OCI-LY3 (cell line): ENCODE results near the gene VSIG10L.

Source experiments
- H2AFZ ChIP-seq: fragments of 200-600, 300-600 bp; shearing (Covaris generic); 2 replicates; pipeline ENCODE4 v1.6.0; 2014; ENCODE audit warnings: antibody characterized with exemption, low read depth, low read length
- H3K27ac ChIP-seq: fragments of 200-600, 300-600 bp; sonication (generic); 2 replicates; pipeline ENCODE4 v1.5.1; 2014; ENCODE audit warnings: mild to moderate bottlenecking, low read length, moderate library complexity, mixed read lengths
- H3K27me3 ChIP-seq: fragments of 200-600, 300-600 bp; sonication (generic); 2 replicates; pipeline ENCODE4 v1.6.1; 2014; ENCODE audit warnings: low read depth, low read length, mixed read lengths
- H3K36me3 ChIP-seq: fragments of 200-600, 300-600 bp; sonication (generic); replicated peaks from 2 replicates; pipeline ENCODE3; 2014; ENCODE audit warnings: low read depth, low read length, mixed read lengths
- H3K4me1 ChIP-seq: fragments of 300-600, 200-600 bp; sonication (generic); 2 replicates; pipeline ENCODE4 v1.6.1; 2014; ENCODE audit warnings: low read length, mixed read lengths
- H3K4me2 ChIP-seq: fragments of 200-600, 300-600 bp; sonication (generic); 2 replicates; pipeline ENCODE4 v1.6.1; 2014; ENCODE audit warnings: low read length, mixed read lengths
- H3K4me3 ChIP-seq: fragments of 300-600, 200-600 bp; sonication (generic); 2 replicates; pipeline ENCODE4 v1.5.1; 2014; ENCODE audit warnings: antibody characterized with exemption, mild to moderate bottlenecking, low read length, moderate library complexity
- H3K79me2 ChIP-seq: fragments of 300-600, 200-600 bp; shearing (Covaris generic); 2 replicates; pipeline ENCODE4 v1.6.1; 2014; ENCODE audit warnings: mild to moderate bottlenecking, low read length, mixed read lengths
- H3K9ac ChIP-seq: fragments of 300-600, 200-600 bp; shearing (Covaris generic); 2 replicates; pipeline ENCODE4 v1.6.0; 2014; ENCODE audit warnings: mild to moderate bottlenecking, low read length, moderate library complexity
- H3K9me3 ChIP-seq: fragments of 200-600, 300-600 bp; shearing (Covaris generic); 2 replicates; pipeline ENCODE4 v1.6.1; 2014; ENCODE audit warnings: low read length, mixed read lengths; ENCODE audit not compliant: insufficient read depth
- H4K20me1 ChIP-seq: fragments of 200-600, 300-600 bp; sonication (generic); 2 replicates; pipeline ENCODE4 v1.6.1; 2016; ENCODE audit warnings: low read length, mixed read lengths; ENCODE audit not compliant: insufficient read depth
- CTCF ChIP-seq: fragments of 200-600, 300-600 bp; sonication (generic); IDR thresholded peaks from 2 replicates; pipeline ENCODE4 v1.5.1; 2014; ENCODE audit warnings: antibody characterized with exemption, low read length, low read depth
- EZH2phosphoT487 ChIP-seq: fragments of 200-600 bp; shearing (Covaris generic); IDR thresholded peaks from 2 replicates; pipeline ENCODE4 v1.6.1; 2018; ENCODE audit warnings: antibody characterized with exemption, mixed run types, low read depth

Gene VSIG10L

GRCh38 chr19:51320280-51320657 lies 21.7 kb downstream of the VSIG10L start:
- Histone ChIP-seq H3K27ac (no peak overlapping the region), H3K4me1 (no peaks in the 10 kb centered on the region), H4K20me1 (no peaks in the 10 kb centered on the region), H3K4me2 (no peak overlapping the region), H2AFZ (no peak overlapping the region), H3K4me3 (no peak overlapping the region), H3K9ac (no peak overlapping the region), H3K27me3 (peaks cover 6% of the 10 kb centered on the region; the same call in 1 of the 2 replicates), H3K9me3 (no peaks in the 10 kb centered on the region), H3K36me3 (no peaks in the 10 kb centered on the region), H3K79me2 (no peaks in the 10 kb centered on the region)
- TF ChIP-seq EZH2phosphoT487: no peak
- TF ChIP-seq CTCF: no peak

- no peak overlapping the region for H2AFZ ChIP-seq
- no peak overlapping the region for H3K27ac ChIP-seq
- H3K79me2 ChIP-seq: no peaks in the 10 kb centered on the region
- H3K4me2 ChIP-seq: no peak overlapping the region
- peaks cover 12% of the 10 kb centered on the region; the same call in 1 of the 2 replicates for H3K27me3 ChIP-seq
- H3K4me3 ChIP-seq: no peak overlapping the region
- TF ChIP-seq EZH2phosphoT487: no peak
- no peak for TF ChIP-seq CTCF
- H3K36me3 ChIP-seq: no peaks in the 10 kb centered on the region
- no peaks in the 10 kb centered on the region for H3K9me3 ChIP-seq
- H3K4me1 ChIP-seq: no peaks in the 10 kb centered on the region
- no peak overlapping the region for H3K9ac ChIP-seq
- H4K20me1 ChIP-seq: no peaks in the 10 kb centered on the region
Observed at GRCh38 chr19:51319649-51320279, 22.2 kb downstream of the VSIG10L start.

GRCh38 chr19:51318687-51319648 lies 23.0 kb downstream of the VSIG10L start:
- H3K9ac ChIP-seq: no peak overlapping the region
- no peaks in the 10 kb centered on the region for H3K4me1 ChIP-seq
- no peaks in the 10 kb centered on the region for H3K79me2 ChIP-seq
- H3K4me2 ChIP-seq: no peak overlapping the region
- no peak overlapping the region for H2AFZ ChIP-seq
- TF ChIP-seq EZH2phosphoT487: no peak
- no peak for TF ChIP-seq CTCF
- H3K27ac ChIP-seq: no peak overlapping the region
- no peaks in the 10 kb centered on the region for H4K20me1 ChIP-seq
- H3K9me3 ChIP-seq: no peaks in the 10 kb centered on the region
- no peak overlapping the region for H3K4me3 ChIP-seq
- peaks cover 16% of the 10 kb centered on the region; the same call in 1 of the 2 replicates for H3K27me3 ChIP-seq
- H3K36me3 ChIP-seq: no peaks in the 10 kb centered on the region

GRCh38 chr19:51317968-51318367 lies 24.0 kb downstream of the VSIG10L start:
- no peaks in the 10 kb centered on the region for H3K79me2 ChIP-seq
- no peak overlapping the region for H3K4me3 ChIP-seq
- H2AFZ ChIP-seq: no peak overlapping the region
- no peaks in the 10 kb centered on the region for H3K36me3 ChIP-seq
- peaks cover 16% of the 10 kb centered on the region; the same call in 1 of the 2 replicates for H3K27me3 ChIP-seq
- no peaks in the 10 kb centered on the region for H3K9me3 ChIP-seq
- H3K4me2 ChIP-seq: no peak overlapping the region
- no peaks in the 10 kb centered on the region for H3K4me1 ChIP-seq
- no peak overlapping the region for H3K9ac ChIP-seq
- TF ChIP-seq CTCF (no peak), EZH2phosphoT487 (no peak)
- no peaks in the 10 kb centered on the region for H4K20me1 ChIP-seq
- no peak overlapping the region for H3K27ac ChIP-seq
